Brain pericyte (primary cell): Measurements from ENCODE around the gene GNB1.

ENCODE experiments used
- DNase-seq: peaks from one replicate; pipeline ENCODE4 v3.0.0-alpha.2; 2012; ENCODE audit warnings: low read depth, low spot score

The GNB1 gene

GRCh38 chr1:1922956-1923833 is 32.3 kb upstream of the GNB1 start:
- no peak for DNase-seq

DNA sequence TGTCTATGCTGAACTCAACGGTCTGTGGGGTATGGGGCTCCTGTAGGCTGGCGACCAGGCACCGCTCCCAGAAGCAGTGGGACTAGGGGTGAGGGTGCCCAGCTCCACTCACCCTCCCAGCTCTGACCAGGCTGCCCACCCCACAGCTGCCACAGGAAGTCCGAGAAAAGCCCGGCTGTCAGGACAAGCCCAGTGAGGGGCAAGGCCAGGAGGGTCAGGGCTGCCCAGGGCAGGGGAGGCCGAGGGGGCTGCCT is 31.7 kb upstream of the GNB1 start:
- DNase-seq = no peak

- no peak for DNase-seq
Measured at GRCh38 chr1:1921901-1922701, 31.2 kb upstream of the GNB1 start.

GRCh38 chr1:1921459-1921862 is 30.6 kb upstream of the GNB1 start:
- DNase-seq = no peak

- no peak for DNase-seq
Measured at GRCh38 chr1:1920608-1921458, 29.9 kb upstream of the GNB1 start.

- no peak for DNase-seq
Measured at GRCh38 chr1:1920057-1920607, 29.2 kb upstream of the GNB1 start.

GRCh38 chr1:1919304-1920056 is 28.6 kb upstream of the GNB1 start:
- peak; percentile 84 for DNase-seq

- no peak for DNase-seq
Measured at GRCh38 chr1:1918901-1919303, 28.0 kb upstream of the GNB1 start, which contains the start of gene TMEM52. Gene TMEM52, minus strand, starts transcription at chr1:1919279. Its CDS starts 14 bp downstream, at chr1:1919265.

GRCh38 chr1:1917995-1918900 is 27.4 kb upstream of the GNB1 start:
- no peak for DNase-seq

DNA sequence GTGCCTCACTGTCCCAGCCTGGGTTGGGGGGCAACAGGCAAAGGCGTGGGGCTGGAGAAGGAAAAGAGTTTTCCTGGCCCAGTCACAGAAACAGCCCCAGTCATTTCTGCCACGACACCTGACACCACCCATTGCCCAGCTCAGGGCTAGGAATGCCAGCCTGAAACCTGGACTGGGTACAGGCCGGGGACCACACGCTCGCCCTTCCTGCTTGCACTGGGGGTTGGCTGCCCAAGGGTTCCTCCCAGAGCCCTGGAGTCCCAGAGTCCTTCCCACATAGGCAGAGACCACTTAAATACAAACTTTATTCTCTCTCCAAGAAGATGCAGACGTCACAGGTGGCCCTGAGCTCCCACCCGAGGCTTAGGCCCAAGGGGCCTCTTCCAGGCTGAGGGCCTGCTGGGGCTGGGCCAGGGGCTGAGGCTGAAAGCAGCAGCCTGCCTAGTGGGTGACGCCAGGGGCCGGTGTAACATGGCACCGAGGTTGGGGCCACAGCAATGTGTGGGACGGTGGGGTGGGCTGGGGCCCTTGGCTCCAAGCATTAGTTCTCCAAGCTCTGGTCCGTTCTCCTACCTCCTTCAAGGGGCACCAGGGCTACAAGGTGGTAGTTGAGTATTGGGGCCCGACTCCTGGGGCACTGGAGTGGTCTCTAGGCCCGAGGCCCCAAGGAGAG is 26.6 kb upstream of the GNB1 start:
- DNase-seq = no peak

- no peak for DNase-seq
Measured at GRCh38 chr1:1916851-1917251, 26.0 kb upstream of the GNB1 start.

GRCh38 chr1:1915911-1916840 is 25.3 kb upstream of the GNB1 start:
- DNase-seq = no peak

DNA sequence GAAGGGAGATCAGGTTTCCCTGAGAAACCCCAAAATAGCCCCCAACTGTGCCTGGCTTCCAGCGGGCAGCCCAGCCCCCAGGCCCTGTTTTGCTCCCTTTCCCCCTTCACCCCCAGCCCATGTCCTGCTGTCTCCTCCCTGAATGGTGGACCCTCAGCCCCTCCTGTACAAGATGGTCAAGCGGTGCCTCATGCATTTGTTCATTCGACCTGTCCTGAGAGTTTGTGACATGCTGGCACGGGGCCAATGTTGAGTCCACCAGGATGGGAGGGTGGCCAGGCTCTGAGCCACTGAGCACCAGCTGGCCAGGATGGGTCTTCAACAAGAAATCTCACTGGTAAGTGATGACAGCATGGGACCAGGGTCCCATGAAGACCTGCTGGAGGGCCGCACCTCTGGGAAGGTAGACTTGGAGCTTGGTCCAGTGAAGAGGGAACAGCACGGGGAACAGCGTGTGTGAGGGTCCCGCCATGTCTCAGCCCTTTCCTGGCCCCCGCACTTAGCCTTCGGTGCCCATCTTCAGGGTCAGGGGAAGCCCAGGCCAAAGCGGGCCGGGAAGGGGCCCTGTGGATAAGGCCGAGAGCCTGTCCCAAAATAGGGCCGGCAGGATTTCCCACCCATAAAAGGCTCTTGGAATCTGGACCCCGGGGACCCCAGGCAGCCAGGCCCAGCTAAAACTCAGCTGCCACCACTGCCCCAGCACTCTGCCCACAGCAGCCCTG is 24.2 kb upstream of the GNB1 start, which contains the start of gene CALML6:
Gene CALML6, plus strand, starts transcription at position 290 of the 722 bp plus-strand sequence. Its CDS starts 21 bp downstream, at position 311.
- DNase-seq = no peak

- DNase-seq = no peak
Measured at GRCh38 chr1:1914101-1914970, 23.4 kb upstream of the GNB1 start.

GRCh38 chr1:1911350-1912041 is 20.6 kb upstream of the GNB1 start:
- DNase-seq = no peak
